CD14-positive monocyte (primary cell): ENCODE measurements around the gene MYO15B. TPM values are rescaled to one million over a fixed set of nuclear protein-coding genes. Genes with fewer than 3 reads are reported as not detected.

ENCODE experiments used
- DNase-seq, 3 donors: peaks; one replicate each; pipeline ENCODE4 v3.0.0-alpha.2; 2011 to 2022
- H2AFZ ChIP-seq: 2 replicates; pipeline ENCODE4 v1.6.0; 2012; ENCODE audit warnings: mild to moderate bottlenecking, low read depth, low read length, inconsistent platforms; ENCODE audit not compliant: insufficient read depth, poor library complexity, severe bottlenecking
- H3K27ac ChIP-seq, 2 donors: 1 replicate in 1 of 2; 2 replicates in 1 of 2; pipeline ENCODE4 v1.5.1; 2012 to 2013; ENCODE audit warnings: low read length in 2 of 2, control low read depth in 1 of 2, inconsistent platforms in 1 of 2, low read depth in 1 of 2, mild to moderate bottlenecking in 1 of 2
- H3K27me3 ChIP-seq, 2 donors: one replicate each; pipeline versions ENCODE4 v1.6.0 to v1.6.1; 2011 to 2013; ENCODE audit warnings: low read length in 2 of 2; ENCODE audit not compliant: control insufficient read depth in 2 of 2, insufficient read depth in 2 of 2
- H3K36me3 ChIP-seq, 2 donors: replicated peaks in 1 of 2; 1 replicate in 1 of 2; 2 replicates in 1 of 2; pipeline versions ENCODE4 v1.5.1 to v1.6.1; 2012 to 2013; ENCODE audit warnings: low read length in 2 of 2, control low read depth in 1 of 2, inconsistent platforms in 1 of 2, mild to moderate bottlenecking in 1 of 2; ENCODE audit not compliant: insufficient read depth in 2 of 2, control insufficient read depth in 1 of 2
- H3K4me1 ChIP-seq, 2 donors: 1 replicate in 1 of 2; 2 replicates in 1 of 2; pipeline versions ENCODE4 v1.5.1 to v1.6.1; 2012 to 2013; ENCODE audit warnings: low read length in 2 of 2, control low read depth in 1 of 2, inconsistent platforms in 1 of 2, mild to moderate bottlenecking in 1 of 2, moderate library complexity in 1 of 2; ENCODE audit not compliant: insufficient read depth in 2 of 2, control insufficient read depth in 1 of 2
- H3K4me2 ChIP-seq: replicated peaks from 2 replicates; pipeline ENCODE3; 2012; ENCODE audit warnings: low read length, moderate library complexity, mild to moderate bottlenecking; ENCODE audit not compliant: poor library complexity, severe bottlenecking; ENCODE audit errors: extremely low read depth
- H3K4me3 ChIP-seq, 3 experiments: fragments of 200-600 bp in 1 of 3; sonication (generic) in 1 of 3; replicated peaks in 1 of 3; 1 replicate in 2 of 3; 2 replicates in 1 of 3; pipeline ENCODE4 v1.5.1; 2011 to 2013; ENCODE audit warnings: low read length in 3 of 3, mild to moderate bottlenecking in 3 of 3, control low read depth in 2 of 3, low read depth in 2 of 3, inconsistent platforms in 1 of 3, moderate library complexity in 1 of 3
- H3K79me2 ChIP-seq: 2 replicates; pipeline ENCODE4 v1.6.0; 2012; ENCODE audit warnings: mild to moderate bottlenecking, control low read depth, inconsistent platforms, low read length, moderate library complexity; ENCODE audit not compliant: insufficient read depth
- H3K9ac ChIP-seq: 2 replicates; pipeline ENCODE4 v1.6.0; 2017; ENCODE audit warnings: low read length, mild to moderate bottlenecking; ENCODE audit not compliant: insufficient read depth, poor library complexity, severe bottlenecking
- H3K9me3 ChIP-seq, 2 donors: replicated peaks in 1 of 2; 1 replicate in 1 of 2; 2 replicates in 1 of 2; pipeline versions ENCODE4 v1.5.1 to v1.6.1; 2012 to 2013; ENCODE audit warnings: low read length in 2 of 2, control low read depth in 1 of 2; ENCODE audit not compliant: control insufficient read depth in 1 of 2, insufficient read depth in 1 of 2
- H4K20me1 ChIP-seq: 2 replicates; pipeline ENCODE4 v1.6.0; 2012; ENCODE audit warnings: mild to moderate bottlenecking, low read length, control low read depth, moderate library complexity; ENCODE audit not compliant: insufficient read depth
- H3K27ac Mint-ChIP-seq, 7 donors: one replicate each; pipeline ENCODE4 v1.8.0; 2020; ENCODE audit warnings: mild to moderate bottlenecking in 7 of 7, mixed read lengths in 7 of 7, moderate library complexity in 6 of 7, inconsistent platforms in 2 of 7
- H3K27me3 Mint-ChIP-seq, 3 donors: one replicate each; pipeline ENCODE4 v1.8.0; 2021 to 2022; ENCODE audit warnings: low read depth in 3 of 3, mild to moderate bottlenecking in 3 of 3, mixed read lengths in 3 of 3, moderate library complexity in 3 of 3, inconsistent platforms in 1 of 3
- H3K36me3 Mint-ChIP-seq, 2 donors: one replicate each; pipeline ENCODE4 v1.8.0; 2020; ENCODE audit warnings: mixed read lengths in 2 of 2, inconsistent platforms in 1 of 2, mild to moderate bottlenecking in 1 of 2
- H3K4me1 Mint-ChIP-seq: one replicate; pipeline ENCODE4 v1.8.0; 2020; ENCODE audit warnings: mild to moderate bottlenecking, mixed read lengths
- H3K4me3 Mint-ChIP-seq, 2 donors: one replicate each; pipeline ENCODE4 v1.8.0; 2020; ENCODE audit warnings: mild to moderate bottlenecking in 2 of 2, mixed read lengths in 2 of 2, moderate library complexity in 1 of 2
- H3K9me3 Mint-ChIP-seq, 7 donors: one replicate each; pipeline ENCODE4 v1.8.0; 2020 to 2022; ENCODE audit warnings: mixed read lengths in 7 of 7, mild to moderate bottlenecking in 6 of 7, moderate library complexity in 6 of 7, inconsistent platforms in 2 of 7
- CTCF ChIP-seq: fragments of 200-600 bp; IDR thresholded peaks from one replicate; pipeline ENCODE4 v1.8.0; 2022; ENCODE audit warnings: antibody characterized with exemption, mild to moderate bottlenecking
- WGBS: methylation state at CpG from one replicate; pipeline ENCODE4 v1.1.5; 2013; ENCODE audit warnings: missing lambda C conversion rate; ENCODE audit not compliant: insufficient coverage; 5-methylcytosine and 5-hydroxymethylcytosine counted together
- intact Hi-C, 2 donors: fragments of 100-400 bp; cut with micrococcal nuclease; formaldehyde crosslinking; loops; one replicate each; pipeline versions ENCODE4 v1.15.0 to v1.15.1; 2023
- polyA plus RNA-seq, 3 donors: library from polyadenylated mRNA; depleted of rRNA in 1 of 3; unstranded in 2 of 3; stranded (reverse) in 1 of 3; fragments of 300-500 nt in 2 of 3; fragments of >200 nt in 1 of 3; fragmentation: Illumina TruSeq in 2 of 3; gene quantifications; 1 replicate in 2 of 3; 2 replicates in 1 of 3; pipeline ENCODE4 v1.2.3, GENCODE V29; 2012 to 2021

MYO15B gene
- polyA plus RNA-seq, 3 donors: 0.17 to 596 (median 0.62) TPM

- WGBS: 84% methylated on average over 9 of the region's 9 CpGs
- no peak for TF ChIP-seq CTCF
- H3K27ac ChIP-seq: no peak overlapping the region
- H3K4me1 ChIP-seq: no peaks in the 10 kb centered on the region
- no peak overlapping the region for H3K4me3 ChIP-seq
- no peaks in the 10 kb centered on the region for H3K9me3 Mint-ChIP-seq
- no peak for DNase-seq
- peaks cover 4% of the 10 kb centered on the region for H3K4me1 Mint-ChIP-seq
- H3K27ac Mint-ChIP-seq: no peak overlapping the region
- peaks cover 9% of the 10 kb centered on the region for H4K20me1 ChIP-seq
- H3K9ac ChIP-seq: no peak overlapping the region
- no peak overlapping the region for H3K4me2 ChIP-seq
- H3K9me3 ChIP-seq: no peaks in the 10 kb centered on the region
- intact Hi-C loops: no loop called here
- no peak overlapping the region for H2AFZ ChIP-seq
- no peaks in the 10 kb centered on the region for H3K27me3 ChIP-seq
- peaks cover 14 to 22% of the 10 kb centered on the region in 2 donors for H3K36me3 ChIP-seq
- H3K36me3 Mint-ChIP-seq: peaks cover 13 to 33% of the 10 kb centered on the region in 2 donors
- no peaks in the 10 kb centered on the region for H3K79me2 ChIP-seq
- H3K27me3 Mint-ChIP-seq: peaks cover 0 to 2% (median 0%) of the 10 kb centered on the region in 3 donors
- H3K4me3 Mint-ChIP-seq: no peak overlapping the region
These were observed 15.5 kb downstream of the MYO15B start for GRCh38 chr17:75603123-75603522.

DNA sequence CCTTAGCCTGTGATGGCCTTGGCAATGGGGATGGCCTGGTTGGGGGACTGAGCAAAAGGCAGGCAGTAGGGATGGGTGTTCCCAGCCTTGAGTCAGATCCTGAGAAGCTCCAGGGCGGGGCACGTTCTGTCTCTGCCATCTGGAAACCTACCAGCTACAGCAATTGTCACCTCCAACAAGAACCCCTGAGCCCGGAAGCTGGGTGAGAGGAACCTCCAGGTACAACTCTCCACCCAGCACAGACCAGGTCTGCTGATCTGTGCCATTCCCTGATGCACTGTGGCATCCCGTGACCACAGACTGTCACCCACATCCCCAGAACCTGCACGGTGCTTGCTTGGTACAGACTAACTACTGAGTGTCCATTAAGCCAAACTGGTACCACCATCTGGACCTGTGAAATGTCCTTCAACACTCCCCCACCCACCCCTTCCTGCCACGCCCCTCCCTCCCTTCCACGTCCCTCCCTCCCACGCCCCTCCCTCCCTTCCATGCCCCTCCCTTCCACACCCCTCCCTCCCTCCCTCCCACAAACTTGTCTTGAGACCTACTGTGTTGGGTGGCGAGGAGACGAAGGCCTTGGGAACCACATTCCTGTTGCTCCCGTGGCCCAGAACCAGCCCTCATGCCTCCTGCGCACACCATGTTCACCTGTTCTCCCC is 16.6 kb downstream of the MYO15B start:
- H3K79me2 ChIP-seq: no peaks in the 10 kb centered on the region
- no peak overlapping the region for H3K27ac ChIP-seq
- no peaks in the 10 kb centered on the region for H3K27me3 ChIP-seq
- no peaks in the 10 kb centered on the region for H3K4me1 ChIP-seq
- intact Hi-C loops: no loop called here
- no peak overlapping the region for H3K4me2 ChIP-seq
- 96% methylated on average over 8 of the region's 12 CpGs for WGBS
- Mint-ChIP-seq H3K27me3 (peaks cover 0 to 2% (median 0%) of the 10 kb centered on the region in 3 donors), H3K27ac (peak overlapping the region in 1 of 7 donors; percentile 29), H3K4me3 (no peak overlapping the region), H3K36me3 (peaks cover 13 to 31% of the 10 kb centered on the region in 2 donors), H3K9me3 (no peaks in the 10 kb centered on the region), H3K4me1 (peaks cover 4% of the 10 kb centered on the region)
- no peak overlapping the region for H2AFZ ChIP-seq
- DNase-seq: no peak
- H3K36me3 ChIP-seq: peaks cover 14 to 22% of the 10 kb centered on the region in 2 donors
- no peak overlapping the region for H3K4me3 ChIP-seq
- no peak overlapping the region for H3K9ac ChIP-seq
- H3K9me3 ChIP-seq: no peaks in the 10 kb centered on the region
- no peak for TF ChIP-seq CTCF
- H4K20me1 ChIP-seq: peaks cover 9% of the 10 kb centered on the region
